Astrocyte of the cerebellum (primary cell): ENCODE measurements around the gene PGRMC1.
"Not testable (repeated sequence)": the region's sequence is repeated elsewhere in the genome, so short reads cannot be mapped to it uniquely, and the experiment has no call there.

Experiments used
- DNase-seq: peaks from one replicate; pipeline ENCODE4 v3.0.0-alpha.2; 2011; ENCODE audit warnings: low read depth
- H3K4me3 ChIP-seq: 2 replicates; pipeline ENCODE4 v1.5.1; 2011; ENCODE audit warnings: mild to moderate bottlenecking, low read depth, low read length, moderate library complexity
- in situ Hi-C: cut with HindIII; loops from 2 replicates; pipeline ENCODE4 v1.10.0; 2017; ENCODE audit warnings: low sequenced_read_pairs
- TF ChIP-seq, protein P1 (sequence below): IDR thresholded peaks from 2 replicates; pipeline ENCODE4 v1.5.1; 2012; ENCODE audit warnings: low read length, low read depth, moderate library complexity, mild to moderate bottlenecking; ENCODE audit errors: missing control alignments

The PGRMC1 gene

DNA sequence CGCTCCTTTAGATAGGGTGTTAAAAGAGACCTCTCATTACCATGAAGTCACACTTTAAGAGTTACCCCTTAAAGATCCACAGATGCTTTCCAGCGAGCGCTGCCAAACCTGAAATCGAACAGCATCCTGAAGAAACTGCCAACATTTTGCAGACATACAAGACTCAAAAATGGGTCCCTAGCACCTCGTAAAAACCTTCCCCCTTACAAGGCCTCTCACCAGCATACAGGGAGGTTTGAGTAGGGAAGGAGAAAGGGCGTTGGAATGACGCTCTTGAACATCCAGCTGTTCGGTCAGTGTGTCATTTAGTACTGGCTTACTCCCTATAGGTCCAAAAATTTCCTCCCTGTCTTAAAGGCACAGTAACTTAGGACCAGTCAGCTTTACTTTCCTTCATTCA, 45.3 kb upstream of the PGRMC1 start:
- in situ Hi-C loops: no loop called here
- TF ChIP-seq, protein P1, sequence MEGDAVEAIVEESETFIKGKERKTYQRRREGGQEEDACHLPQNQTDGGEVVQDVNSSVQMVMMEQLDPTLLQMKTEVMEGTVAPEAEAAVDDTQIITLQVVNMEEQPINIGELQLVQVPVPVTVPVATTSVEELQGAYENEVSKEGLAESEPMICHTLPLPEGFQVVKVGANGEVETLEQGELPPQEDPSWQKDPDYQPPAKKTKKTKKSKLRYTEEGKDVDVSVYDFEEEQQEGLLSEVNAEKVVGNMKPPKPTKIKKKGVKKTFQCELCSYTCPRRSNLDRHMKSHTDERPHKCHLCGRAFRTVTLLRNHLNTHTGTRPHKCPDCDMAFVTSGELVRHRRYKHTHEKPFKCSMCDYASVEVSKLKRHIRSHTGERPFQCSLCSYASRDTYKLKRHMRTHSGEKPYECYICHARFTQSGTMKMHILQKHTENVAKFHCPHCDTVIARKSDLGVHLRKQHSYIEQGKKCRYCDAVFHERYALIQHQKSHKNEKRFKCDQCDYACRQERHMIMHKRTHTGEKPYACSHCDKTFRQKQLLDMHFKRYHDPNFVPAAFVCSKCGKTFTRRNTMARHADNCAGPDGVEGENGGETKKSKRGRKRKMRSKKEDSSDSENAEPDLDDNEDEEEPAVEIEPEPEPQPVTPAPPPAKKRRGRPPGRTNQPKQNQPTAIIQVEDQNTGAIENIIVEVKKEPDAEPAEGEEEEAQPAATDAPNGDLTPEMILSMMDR: no peak
- no peak for DNase-seq

DNA sequence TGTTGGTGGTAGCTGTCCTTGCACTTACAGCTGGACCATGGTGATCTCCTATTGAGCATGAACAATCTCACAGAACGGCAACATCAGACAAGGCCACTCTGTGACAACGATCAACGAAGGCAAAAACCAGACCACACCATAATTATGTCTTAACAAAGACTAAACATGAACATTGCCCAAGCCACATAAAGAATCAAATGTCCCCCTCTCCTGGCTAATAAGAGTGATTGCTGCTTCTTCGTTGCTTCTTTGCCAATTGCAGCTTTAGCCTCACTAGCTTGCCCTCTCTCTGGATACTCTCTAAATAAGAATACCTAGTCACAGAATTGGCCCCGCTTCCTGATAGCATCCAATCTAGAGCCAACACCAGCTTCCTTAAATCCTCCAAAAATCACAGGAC, 41.5 kb upstream of the PGRMC1 start:
- in situ Hi-C loops: no loop called here
- TF ChIP-seq, protein P1: peak; percentile 20
- DNase-seq: no peak
- no peak overlapping the region for H3K4me3 ChIP-seq

More for the DNA sequence above, 45.3 kb upstream of the PGRMC1 start:
- no peak overlapping the region for H3K4me3 ChIP-seq

DNA sequence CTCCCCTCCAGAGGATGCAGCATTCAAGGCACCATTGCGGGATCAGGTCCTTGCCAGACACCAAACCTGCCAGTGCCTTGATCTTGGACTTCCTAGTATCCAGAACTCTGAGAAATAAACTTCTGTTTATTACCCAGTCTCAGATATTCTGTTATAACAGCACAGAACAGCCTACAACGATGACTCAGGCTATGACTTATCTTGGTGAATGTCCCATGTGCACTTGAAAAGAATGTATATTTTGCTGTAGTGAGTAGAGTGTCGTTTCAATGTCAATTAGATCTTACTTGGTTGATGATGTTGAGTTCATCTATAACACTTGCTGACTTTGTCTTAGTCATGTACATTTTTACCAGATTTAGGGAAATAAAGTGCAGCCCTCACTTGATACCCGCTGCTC, 34.5 kb upstream of the PGRMC1 start:
- H3K4me3 ChIP-seq: no peak overlapping the region
- in situ Hi-C loops: no loop called here
- TF ChIP-seq, protein P1: no peak
- no peak for DNase-seq

DNA sequence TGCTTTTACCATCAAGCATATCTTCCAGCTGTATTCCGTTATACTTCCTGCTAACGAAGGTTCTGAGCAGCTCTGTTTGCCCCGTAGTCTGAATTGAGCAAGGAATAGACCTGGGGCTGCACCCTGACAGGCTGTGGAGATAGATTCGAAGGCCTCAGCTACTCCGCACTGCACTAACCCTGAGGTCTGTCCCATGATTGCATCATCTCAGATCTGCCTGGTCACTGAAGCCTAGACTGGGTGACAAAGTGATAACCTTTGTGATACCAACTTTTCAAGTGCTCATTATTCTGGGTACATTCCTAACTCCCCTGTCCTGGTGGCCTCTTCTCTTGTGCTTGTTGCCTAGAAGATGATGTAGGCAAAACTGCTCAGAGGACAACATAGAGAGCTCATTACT, 29.9 kb upstream of the PGRMC1 start:
- TF ChIP-seq, protein P1: no peak
- no peak overlapping the region for H3K4me3 ChIP-seq
- in situ Hi-C loops: no loop called here
- DNase-seq: no peak

DNA sequence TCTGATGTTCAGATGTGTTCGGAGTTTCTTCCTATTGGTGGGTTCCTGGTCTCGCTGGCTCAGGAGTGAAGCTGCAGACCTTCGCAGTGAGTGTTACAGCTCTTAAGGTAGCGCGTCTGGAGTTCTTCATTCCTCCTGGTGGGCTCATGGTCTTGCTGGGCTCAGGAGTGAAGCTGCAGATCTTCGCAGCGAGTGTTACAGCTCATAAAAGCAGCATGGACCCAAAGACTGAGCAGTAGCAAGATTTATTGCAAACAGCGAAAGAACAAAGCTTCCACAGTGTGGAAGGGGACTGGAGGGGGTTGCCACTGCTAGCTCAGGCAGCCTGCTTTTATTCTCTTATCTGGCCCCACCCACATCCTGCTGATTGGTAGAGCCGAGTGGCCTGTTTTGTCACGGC, 28.6 kb upstream of the PGRMC1 start:
- DNase-seq, in situ Hi-C loops, H3K4me3 ChIP-seq: not testable (repeated sequence)

DNA sequence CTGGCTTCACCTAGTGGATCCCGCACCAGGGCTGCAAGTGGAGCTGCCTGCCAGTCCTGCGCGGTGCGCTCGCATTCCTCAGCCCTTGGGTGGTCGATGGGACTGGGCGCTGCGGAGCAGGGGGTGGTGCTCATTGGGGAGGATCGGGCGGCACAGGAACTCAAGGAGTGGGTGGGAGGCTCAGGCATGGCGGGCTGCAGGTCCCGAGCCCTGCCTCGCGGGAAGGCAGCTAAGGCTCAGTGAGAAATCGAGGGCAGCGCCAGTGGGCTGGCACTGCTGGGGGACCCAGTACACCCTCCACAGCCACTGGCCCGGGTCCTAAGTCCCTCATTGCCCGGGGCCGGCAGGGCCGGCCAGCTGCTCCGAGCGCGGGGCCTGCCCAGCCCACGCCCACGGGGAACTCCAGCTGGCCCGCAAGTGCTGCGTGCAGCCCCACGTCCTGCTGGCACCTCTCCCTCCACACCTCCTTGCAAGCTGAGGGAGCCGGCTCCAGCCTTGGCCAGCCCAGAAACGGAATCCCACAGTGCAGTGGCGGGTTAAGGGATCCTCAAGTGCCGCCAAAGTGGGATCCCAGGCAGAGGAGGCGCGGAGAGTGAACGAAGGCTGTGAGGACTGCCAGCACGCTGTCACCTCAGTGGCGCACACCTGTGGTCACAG, 27.6 kb upstream of the PGRMC1 start:
- in situ Hi-C loops: no loop called here
- TF ChIP-seq, protein P1: no peak
- no peak for DNase-seq
- no peak overlapping the region for H3K4me3 ChIP-seq

DNA sequence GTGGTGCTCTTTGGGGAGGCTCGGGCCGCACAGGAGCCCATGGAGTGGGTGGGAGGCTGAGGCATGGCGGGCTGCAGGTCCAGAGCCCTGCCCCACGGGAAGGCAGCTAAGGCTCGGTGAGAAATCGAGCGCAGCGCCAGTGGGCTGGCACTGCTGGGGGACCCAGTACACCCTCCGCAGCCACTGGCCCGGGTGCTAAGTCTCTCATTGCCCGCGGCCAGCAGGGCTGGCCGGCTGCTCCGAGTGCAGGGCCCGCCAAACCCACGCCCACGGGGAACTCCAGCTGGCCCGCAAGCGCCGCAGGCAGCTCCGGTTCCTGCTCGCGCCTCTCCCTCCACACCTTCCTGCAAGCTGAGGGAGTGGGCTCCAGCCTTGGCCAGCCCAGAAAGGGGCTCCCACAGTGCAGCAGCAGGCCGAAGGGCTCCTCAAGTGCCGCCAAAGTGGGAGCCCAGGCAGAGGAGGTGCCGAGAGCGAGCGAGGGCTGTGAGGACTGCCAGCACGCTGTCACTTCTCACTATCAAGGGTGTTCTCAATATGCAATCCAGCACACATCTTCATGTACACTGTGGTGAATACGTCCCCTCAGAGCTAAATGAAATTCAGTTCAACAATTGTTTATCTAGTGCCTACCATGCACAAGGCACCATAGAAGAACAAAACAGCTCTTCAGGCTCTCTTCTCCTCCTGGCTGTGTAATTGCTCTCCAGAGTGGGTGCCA, 25.0 kb upstream of the PGRMC1 start:
- in situ Hi-C loops, H3K4me3 ChIP-seq, DNase-seq: not testable (repeated sequence)
